Gastrocnemius medialis (tissue), 4 donors: ENCODE results near the gene PEX7.

Experiments
- POLR2A ChIP-seq, 2 donors: fragments of 450-650 bp; IDR thresholded peaks; one replicate each; pipeline ENCODE4 v1.6.1; 2017; ENCODE audit warnings: antibody characterized with exemption in 2 of 2, mild to moderate bottlenecking in 2 of 2, moderate library complexity in 2 of 2
- TF ChIP-seq, protein P1 (sequence below), 5 experiments: fragments of 450-650 bp in 3 of 5; fragments of 200-600 bp in 2 of 5; sonication (generic) in 2 of 5; IDR thresholded peaks in 4 of 5; conservative IDR thresholded peaks in 1 of 5; 1 replicate in 4 of 5; 2 replicates in 1 of 5; pipeline ENCODE4 v1.5.1; 2016 to 2019; ENCODE audit warnings: antibody characterized with exemption in 5 of 5, mild to moderate bottlenecking in 3 of 5, moderate library complexity in 3 of 5

DNA sequence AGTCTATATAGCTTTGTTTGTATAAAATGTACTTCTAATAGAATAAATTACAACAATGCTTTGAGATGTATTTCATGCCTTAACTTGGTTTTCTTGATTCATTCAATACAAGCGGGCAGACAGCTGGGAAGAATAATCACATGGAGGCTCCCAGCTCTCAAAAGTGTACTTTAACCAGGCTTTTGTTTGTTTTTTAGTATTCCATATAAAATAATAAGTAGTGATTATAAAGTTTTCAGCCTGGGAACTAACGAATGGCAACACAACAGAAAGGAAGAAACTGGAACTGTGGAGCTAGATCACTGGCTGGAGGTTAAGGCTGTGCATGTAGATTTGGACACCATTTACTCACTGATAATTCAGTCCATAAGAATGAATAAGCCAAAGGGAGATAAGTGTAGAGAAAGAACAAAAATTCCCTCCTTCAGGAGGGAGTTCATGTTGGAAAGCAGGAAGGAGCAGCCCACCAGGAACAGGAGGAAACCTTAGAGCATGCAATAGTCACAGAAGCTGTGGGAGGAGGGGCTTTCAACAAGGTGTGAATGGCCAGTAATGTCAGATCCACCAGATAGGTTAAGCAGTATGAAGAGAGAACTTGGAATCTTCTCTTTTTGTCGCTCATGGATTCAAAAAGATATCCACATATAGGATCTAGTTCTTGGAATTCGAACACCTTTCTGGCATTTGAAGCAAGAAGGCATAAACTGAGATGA, 58.5 kb downstream of the PEX7 start:
- TF ChIP-seq, protein P1, sequence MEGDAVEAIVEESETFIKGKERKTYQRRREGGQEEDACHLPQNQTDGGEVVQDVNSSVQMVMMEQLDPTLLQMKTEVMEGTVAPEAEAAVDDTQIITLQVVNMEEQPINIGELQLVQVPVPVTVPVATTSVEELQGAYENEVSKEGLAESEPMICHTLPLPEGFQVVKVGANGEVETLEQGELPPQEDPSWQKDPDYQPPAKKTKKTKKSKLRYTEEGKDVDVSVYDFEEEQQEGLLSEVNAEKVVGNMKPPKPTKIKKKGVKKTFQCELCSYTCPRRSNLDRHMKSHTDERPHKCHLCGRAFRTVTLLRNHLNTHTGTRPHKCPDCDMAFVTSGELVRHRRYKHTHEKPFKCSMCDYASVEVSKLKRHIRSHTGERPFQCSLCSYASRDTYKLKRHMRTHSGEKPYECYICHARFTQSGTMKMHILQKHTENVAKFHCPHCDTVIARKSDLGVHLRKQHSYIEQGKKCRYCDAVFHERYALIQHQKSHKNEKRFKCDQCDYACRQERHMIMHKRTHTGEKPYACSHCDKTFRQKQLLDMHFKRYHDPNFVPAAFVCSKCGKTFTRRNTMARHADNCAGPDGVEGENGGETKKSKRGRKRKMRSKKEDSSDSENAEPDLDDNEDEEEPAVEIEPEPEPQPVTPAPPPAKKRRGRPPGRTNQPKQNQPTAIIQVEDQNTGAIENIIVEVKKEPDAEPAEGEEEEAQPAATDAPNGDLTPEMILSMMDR (IDR thresholded peaks at IDR 0.05 in 4 of 5, conservative IDR thresholded peaks at IDR 0.05 in 1 of 5) = no peak
- no peak for TF ChIP-seq POLR2A (IDR thresholded peaks at IDR 0.05)
